IPS-20b (cell line): ENCODE results near the gene LRRC71.

Experiments
- H3K27ac ChIP-seq: one replicate; pipeline ENCODE4 v1.5.1; 2013; ENCODE audit warnings: low read length
- H3K27me3 ChIP-seq: 2 replicates; pipeline ENCODE4 v1.6.1; 2013; ENCODE audit warnings: mild to moderate bottlenecking, low read length, inconsistent platforms; ENCODE audit not compliant: insufficient read depth
- H3K36me3 ChIP-seq: 2 replicates; pipeline ENCODE4 v1.6.1; 2013; ENCODE audit warnings: low read depth, mild to moderate bottlenecking, inconsistent platforms, low read length, moderate library complexity; ENCODE audit not compliant: insufficient read depth
- H3K4me1 ChIP-seq: 2 replicates; pipeline ENCODE4 v1.6.1; 2013; ENCODE audit warnings: mild to moderate bottlenecking, control low read depth, inconsistent platforms, low read length, moderate library complexity; ENCODE audit not compliant: insufficient read depth
- H3K4me3 ChIP-seq: 2 replicates; pipeline ENCODE4 v1.5.1; 2013; ENCODE audit warnings: mild to moderate bottlenecking, low read length, inconsistent platforms
- H3K9ac ChIP-seq: 2 replicates; pipeline ENCODE4 v1.6.1; 2013; ENCODE audit warnings: low read depth, mild to moderate bottlenecking, inconsistent platforms, low read length, moderate library complexity
- H3K9me3 ChIP-seq: 2 replicates; pipeline ENCODE4 v1.6.1; 2013; ENCODE audit warnings: mild to moderate bottlenecking, low read depth, low read length, inconsistent platforms; ENCODE audit not compliant: insufficient read depth

The LRRC71 gene

DNA sequence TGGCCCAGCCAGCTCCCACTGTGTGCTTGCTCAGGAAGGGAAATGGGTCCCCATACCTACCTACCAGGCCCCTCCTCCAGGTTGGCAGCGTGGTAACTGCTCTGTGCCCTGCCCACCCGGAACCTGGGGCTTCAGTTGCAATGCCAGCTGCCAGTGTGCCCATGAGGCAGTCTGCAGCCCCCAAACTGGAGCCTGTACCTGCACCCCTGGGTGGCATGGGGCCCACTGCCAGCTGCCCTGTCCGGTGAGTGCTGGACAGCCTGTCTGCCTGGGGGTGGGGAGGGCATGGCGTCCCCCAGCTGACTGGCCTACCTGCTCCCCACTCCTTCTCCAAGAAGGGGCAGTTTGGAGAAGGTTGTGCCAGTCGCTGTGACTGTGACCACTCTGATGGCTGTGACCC, 10.8 kb upstream of the LRRC71 start:
- H3K9me3 ChIP-seq = no peaks in the 10 kb centered on the region
- H3K27ac ChIP-seq = no peak overlapping the region
- no peak overlapping the region for H3K4me3 ChIP-seq
- H3K9ac ChIP-seq = no peak overlapping the region
- peaks cover 18% of the 10 kb centered on the region; the same call in 1 of the 2 replicates for H3K27me3 ChIP-seq
- H3K36me3 ChIP-seq = no peaks in the 10 kb centered on the region
- no peaks in the 10 kb centered on the region for H3K4me1 ChIP-seq

DNA sequence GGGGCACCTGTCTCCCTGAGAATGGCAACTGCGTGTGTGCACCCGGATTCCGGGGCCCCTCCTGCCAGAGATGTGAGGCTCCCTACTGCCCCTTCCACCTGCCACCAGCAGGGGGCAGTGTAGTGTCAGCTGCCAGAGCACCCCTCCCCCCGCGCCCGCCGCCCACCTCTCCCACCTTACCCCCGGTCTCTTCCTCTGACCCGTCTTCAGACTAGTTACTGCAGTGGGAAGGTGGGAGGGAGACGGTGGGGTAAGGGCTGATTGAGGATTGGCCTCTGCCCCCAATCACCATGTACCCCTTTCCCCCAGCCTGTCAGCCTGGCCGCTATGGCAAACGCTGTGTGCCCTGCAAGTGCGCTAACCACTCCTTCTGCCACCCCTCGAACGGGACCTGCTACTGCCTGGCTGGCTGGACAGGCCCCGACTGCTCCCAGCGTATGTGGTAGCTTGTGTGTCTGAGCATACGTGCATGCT, 10.1 kb upstream of the LRRC71 start:
- Histone ChIP-seq H3K4me3 (peak overlapping the region; percentile 58; the same call in 1 of the 2 replicates), H3K9me3 (no peaks in the 10 kb centered on the region), H3K9ac (no peak overlapping the region), H3K27ac (no peak overlapping the region), H3K4me1 (no peaks in the 10 kb centered on the region), H3K36me3 (no peaks in the 10 kb centered on the region), H3K27me3 (peaks cover 18% of the 10 kb centered on the region; the same call in 1 of the 2 replicates)

DNA sequence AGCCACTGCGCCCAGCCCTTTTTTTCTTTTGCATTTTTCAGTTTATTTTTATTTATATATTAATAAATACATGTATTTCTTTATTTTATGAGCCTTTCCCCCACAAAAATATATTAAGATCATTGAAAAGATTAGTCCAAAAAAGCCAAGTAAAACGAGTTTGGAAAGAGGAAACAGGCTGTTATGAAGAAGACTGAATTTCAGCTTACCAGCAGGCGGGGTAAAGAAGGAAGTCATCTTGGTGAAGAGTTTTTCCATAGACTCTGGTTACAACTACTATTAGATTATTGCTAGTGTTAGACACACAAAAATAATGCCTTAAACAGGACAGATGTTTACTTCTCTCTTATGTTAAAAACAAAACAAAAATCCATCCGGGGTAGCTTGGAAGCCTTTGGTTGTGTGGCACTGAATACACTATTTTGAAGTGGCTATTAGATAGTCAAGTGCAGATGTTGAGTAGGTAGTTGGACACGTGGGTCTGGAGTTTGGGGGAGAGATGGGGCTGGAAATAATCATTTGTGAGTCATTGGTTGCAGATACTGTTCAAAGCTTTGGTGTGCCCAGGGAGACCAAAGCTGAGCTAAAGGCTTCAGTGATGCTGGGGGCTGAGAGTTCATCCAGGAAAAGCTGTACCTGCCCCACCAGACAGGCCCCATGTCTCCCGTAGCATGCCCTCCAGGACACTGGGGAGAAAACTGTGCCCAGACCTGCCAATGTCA, 8.7 kb upstream of the LRRC71 start:
- no peak overlapping the region for H3K4me3 ChIP-seq
- no peak overlapping the region for H3K9ac ChIP-seq
- no peaks in the 10 kb centered on the region for H3K9me3 ChIP-seq
- H3K27me3 ChIP-seq = peaks cover 23% of the 10 kb centered on the region; the same call in 1 of the 2 replicates
- H3K27ac ChIP-seq = no peak overlapping the region
- no peaks in the 10 kb centered on the region for H3K36me3 ChIP-seq
- no peaks in the 10 kb centered on the region for H3K4me1 ChIP-seq

DNA sequence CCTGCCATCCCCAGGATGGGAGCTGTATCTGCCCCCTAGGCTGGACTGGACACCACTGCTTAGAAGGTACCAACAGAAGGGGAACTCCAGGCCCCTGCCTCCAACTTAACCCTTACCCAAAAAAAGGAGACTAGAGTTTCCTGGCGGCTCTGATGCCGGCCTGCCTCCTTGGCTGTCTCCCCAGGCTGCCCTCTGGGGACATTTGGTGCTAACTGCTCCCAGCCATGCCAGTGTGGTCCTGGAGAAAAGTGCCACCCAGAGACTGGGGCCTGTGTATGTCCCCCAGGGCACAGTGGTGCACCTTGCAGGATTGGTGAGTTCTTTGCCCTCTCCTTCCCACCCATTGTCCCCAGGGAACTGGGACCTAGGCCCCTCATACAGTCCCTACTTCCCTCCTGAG, 8.1 kb upstream of the LRRC71 start:
- no peaks in the 10 kb centered on the region for H3K9me3 ChIP-seq
- no peaks in the 10 kb centered on the region for H3K36me3 ChIP-seq
- H3K27me3 ChIP-seq = peaks cover 27% of the 10 kb centered on the region
- no peak overlapping the region for H3K27ac ChIP-seq
- no peaks in the 10 kb centered on the region for H3K4me1 ChIP-seq
- no peak overlapping the region for H3K9ac ChIP-seq
- H3K4me3 ChIP-seq = no peak overlapping the region

DNA sequence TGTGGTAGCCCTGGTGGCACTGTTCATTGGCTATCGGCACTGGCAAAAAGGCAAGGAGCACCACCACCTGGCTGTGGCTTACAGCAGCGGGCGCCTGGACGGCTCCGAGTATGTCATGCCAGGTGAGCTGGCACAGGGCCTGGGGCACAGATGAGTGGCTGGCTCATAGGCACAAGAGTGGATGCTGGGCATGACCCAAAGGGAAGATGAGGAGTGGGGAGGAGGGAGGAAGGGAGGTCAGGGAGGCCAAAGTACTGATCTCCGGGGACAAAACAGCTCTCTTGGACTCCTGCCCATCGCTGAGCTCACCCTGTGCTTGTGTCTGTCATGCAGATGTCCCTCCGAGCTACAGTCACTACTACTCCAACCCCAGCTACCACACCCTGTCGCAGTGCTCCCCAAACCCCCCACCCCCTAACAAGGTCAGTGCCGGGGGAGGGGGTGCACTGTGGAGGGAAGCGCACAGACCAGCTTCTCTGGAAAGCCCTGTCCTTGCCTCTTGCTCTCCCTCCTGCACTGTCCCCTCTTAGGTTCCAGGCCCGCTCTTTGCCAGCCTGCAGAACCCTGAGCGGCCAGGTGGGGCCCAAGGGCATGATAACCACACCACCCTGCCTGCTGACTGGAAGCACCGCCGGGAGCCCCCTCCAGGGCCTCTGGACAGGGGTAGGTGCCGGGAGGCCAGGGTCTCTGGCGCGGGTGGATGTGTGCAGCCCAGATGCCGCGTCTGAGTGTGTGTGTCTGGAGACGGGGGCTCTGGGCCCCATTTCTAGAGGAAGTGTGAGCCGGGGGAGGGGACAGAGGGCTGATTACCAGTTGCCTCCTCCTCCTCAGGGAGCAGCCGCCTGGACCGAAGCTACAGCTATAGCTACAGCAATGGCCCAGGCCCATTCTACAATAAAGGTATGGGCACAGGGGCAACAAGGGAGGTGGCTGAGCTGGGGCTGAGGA, 7.3 kb upstream of the LRRC71 start:
- H3K9me3 ChIP-seq = no peaks in the 10 kb centered on the region
- H3K4me1 ChIP-seq = no peaks in the 10 kb centered on the region
- H3K27me3 ChIP-seq = peaks cover 31% of the 10 kb centered on the region
- no peaks in the 10 kb centered on the region for H3K36me3 ChIP-seq
- no peak overlapping the region for H3K4me3 ChIP-seq
- no peak overlapping the region for H3K27ac ChIP-seq
- no peak overlapping the region for H3K9ac ChIP-seq

DNA sequence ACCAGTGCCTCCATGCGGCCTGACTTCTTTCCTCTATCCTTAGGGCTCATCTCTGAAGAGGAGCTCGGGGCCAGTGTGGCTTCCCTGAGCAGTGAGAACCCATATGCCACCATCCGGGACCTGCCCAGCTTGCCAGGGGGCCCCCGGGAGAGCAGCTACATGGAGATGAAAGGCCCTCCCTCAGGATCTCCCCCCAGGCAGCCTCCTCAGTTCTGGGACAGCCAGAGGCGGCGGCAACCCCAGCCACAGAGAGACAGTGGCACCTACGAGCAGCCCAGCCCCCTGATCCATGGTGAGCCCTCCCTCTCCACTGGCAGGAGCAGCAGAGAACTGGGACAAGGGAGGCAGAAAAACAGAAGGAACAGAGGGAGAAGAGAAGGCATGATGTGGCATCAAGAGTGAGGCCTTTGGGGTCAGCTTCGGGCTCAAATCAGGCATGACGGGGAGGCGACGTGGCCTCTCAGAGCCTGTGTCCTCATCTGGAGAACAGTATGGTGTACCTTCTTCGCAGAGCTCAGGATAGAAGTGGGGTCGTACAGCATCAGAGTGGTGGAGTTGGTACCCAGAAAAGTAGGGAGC, 6.5 kb upstream of the LRRC71 start:
- no peaks in the 10 kb centered on the region for H3K36me3 ChIP-seq
- peaks cover 39% of the 10 kb centered on the region for H3K27me3 ChIP-seq
- H3K4me1 ChIP-seq = no peaks in the 10 kb centered on the region
- no peaks in the 10 kb centered on the region for H3K9me3 ChIP-seq
- H3K27ac ChIP-seq = no peak overlapping the region
- no peak overlapping the region for H3K9ac ChIP-seq
- no peak overlapping the region for H3K4me3 ChIP-seq

DNA sequence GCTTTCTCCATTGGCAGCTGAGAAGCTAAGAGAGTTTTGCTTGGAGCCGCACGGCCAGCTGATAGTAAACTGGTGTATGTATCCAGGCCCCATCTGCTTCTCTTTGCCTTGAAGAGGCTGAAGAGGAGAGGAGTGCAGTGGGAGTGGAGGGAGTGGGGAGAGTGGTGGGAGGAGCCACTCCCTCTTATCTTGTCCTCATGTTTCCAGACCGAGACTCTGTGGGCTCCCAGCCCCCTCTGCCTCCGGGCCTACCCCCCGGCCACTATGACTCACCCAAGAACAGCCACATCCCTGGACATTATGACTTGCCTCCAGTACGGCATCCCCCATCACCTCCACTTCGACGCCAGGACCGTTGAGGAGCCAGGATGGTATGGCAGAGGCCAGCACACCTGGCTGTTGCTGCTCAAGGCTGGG, 6.0 kb upstream of the LRRC71 start:
- no peaks in the 10 kb centered on the region for H3K36me3 ChIP-seq
- H3K27ac ChIP-seq = no peak overlapping the region
- no peak overlapping the region for H3K9ac ChIP-seq
- no peaks in the 10 kb centered on the region for H3K9me3 ChIP-seq
- peaks cover 44% of the 10 kb centered on the region for H3K27me3 ChIP-seq
- no peaks in the 10 kb centered on the region for H3K4me1 ChIP-seq
- no peak overlapping the region for H3K4me3 ChIP-seq

DNA sequence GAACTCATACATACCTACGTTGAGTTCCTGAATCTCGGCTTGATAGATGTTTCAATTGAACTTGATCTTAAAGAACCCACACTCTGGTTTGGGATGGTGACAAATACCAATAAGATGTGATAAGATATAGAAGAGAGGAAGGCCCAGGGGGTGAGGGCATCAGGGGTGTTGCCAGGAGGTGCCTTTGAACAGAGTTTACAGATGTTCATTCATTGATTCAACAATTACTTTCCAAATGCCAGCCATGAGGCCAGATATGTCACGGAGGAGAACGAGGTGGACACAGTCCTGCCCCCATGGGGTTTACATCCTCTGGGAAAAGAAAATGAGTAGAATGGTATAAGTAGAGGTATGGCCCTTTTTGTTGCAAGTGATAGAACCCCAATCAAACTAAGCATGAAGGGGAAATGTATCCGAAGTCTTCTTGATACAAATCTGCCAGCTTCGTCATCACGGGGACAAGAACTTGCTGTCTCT, 659 bp downstream of the LRRC71 start:
- peaks cover 88% of the 10 kb centered on the region for H3K27me3 ChIP-seq

DNA sequence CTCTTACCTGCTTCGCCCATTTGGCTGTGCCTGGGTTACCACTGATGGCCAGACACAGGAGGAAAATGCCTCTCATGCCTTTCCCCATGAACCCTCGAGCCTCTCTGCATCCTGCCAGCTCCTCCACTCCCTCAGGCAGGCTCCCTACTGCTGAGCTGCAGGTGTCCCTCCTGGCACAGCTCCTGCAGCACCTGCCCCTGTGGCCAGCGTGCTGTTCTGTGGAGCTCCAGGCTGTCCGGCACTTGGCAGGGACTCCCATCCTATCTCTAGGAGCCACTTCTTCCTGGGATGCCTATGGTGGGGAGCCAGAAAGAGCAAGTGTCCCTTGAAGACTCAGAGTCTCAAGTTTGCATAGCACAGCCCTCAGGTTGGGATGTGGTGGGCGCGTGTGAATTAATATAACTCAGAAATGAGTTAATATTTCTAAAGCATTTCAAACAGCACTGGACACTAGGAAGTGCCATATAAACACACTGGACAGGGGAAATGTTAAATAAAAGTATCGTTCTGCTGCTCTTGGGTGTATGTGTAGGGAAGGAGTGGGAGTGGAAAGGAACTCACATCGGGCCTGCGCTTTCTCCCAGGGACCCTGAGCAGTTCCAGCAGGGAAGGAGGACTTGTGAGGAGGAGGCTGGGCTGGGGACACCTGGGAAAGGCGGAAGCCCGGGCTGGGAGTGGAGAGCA, 2.7 kb downstream of the LRRC71 start:
- no peak overlapping the region for H3K27ac ChIP-seq
- H3K9ac ChIP-seq = no peak overlapping the region
- H3K36me3 ChIP-seq = no peaks in the 10 kb centered on the region
- peak overlapping the region; percentile 64 for H3K4me3 ChIP-seq
- H3K9me3 ChIP-seq = no peaks in the 10 kb centered on the region; the same call in 1 of the 2 replicates
- peaks cover 4% of the 10 kb centered on the region; the same call in 1 of the 2 replicates for H3K4me1 ChIP-seq
- H3K27me3 ChIP-seq = peaks cover 100% of the 10 kb centered on the region

More for the DNA sequence above, 659 bp downstream of the LRRC71 start:
- no peaks in the 10 kb centered on the region for H3K36me3 ChIP-seq
- no peak overlapping the region for H3K9ac ChIP-seq
- no peaks in the 10 kb centered on the region; the same call in 1 of the 2 replicates for H3K9me3 ChIP-seq
- H3K4me3 ChIP-seq = peak overlapping the region; percentile 68; the same call in 1 of the 2 replicates
- peaks cover 4% of the 10 kb centered on the region; the same call in 1 of the 2 replicates for H3K4me1 ChIP-seq
- H3K27ac ChIP-seq = no peak overlapping the region

DNA sequence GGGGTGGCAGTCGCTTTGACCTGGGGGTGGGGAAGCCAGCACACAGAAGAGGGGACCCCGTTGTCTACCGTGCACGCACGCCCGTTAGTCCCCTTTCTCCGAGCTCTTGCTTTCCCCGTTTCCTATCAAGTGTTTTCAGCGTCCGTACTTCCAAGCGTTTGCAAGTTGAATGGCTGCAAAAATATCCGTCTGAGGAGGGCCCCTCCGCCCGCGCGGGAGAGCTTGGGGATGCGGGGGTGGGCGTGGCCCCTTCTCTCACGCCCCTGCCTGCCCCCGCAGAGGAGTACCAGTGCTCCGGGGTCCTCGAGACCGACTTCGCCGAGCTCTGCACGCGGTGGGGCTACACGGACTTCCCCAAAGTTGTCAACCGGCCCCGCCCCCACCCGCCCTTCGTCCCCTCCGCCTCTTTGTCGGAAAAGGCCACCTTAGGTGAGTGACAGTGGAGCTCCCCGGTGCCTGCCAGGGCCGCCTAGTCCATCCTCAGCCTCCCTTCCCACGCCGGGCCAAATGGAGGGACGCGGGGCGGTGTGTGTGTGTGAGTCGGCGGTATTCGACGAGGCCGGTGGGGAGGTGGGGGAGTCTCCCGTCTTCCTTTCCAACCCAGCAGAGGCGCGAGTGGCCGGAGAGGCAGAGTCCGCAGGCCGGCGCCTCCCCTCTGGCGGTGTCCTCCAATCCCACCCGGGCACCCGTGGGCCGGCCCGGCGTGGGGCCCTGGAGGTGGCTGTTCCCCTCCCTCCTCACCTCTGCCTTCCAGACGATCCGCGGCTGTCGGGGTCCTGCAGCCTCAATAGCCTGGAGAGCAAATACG, 3.4 kb downstream of the LRRC71 start:
- Histone ChIP-seq H3K27ac (no peak overlapping the region), H3K9me3 (no peaks in the 10 kb centered on the region; the same call in 1 of the 2 replicates), H3K4me3 (peak overlapping the region; percentile 64), H3K27me3 (peaks cover 100% of the 10 kb centered on the region), H3K36me3 (no peaks in the 10 kb centered on the region), H3K4me1 (peaks cover 4% of the 10 kb centered on the region; the same call in 1 of the 2 replicates), H3K9ac (no peak overlapping the region)
